Smooth muscle cell (in vitro differentiated cells): ENCODE results near the gene LARP1. TPM values are rescaled to one million over a fixed set of nuclear protein-coding genes. Genes with fewer than 3 reads are reported as not detected.

Experiments
- DNase-seq: peaks from one replicate; lab custom pipeline; 2025; ENCODE audit not compliant: unreplicated experiment; lab: John Stamatoyannopoulos, UW
- H2AFZ ChIP-seq: fragments of 200-600 bp; sonication (generic); 2 replicates; pipeline ENCODE4 v1.6.0; 2016; ENCODE audit warnings: antibody characterized with exemption, low read depth, mild to moderate bottlenecking
- H3F3A ChIP-seq: fragments of 200-600 bp; sonication (generic); 2 replicates; pipeline ENCODE4 v1.6.0; 2017; ENCODE audit warnings: antibody characterized with exemption, low read depth
- H3K27ac ChIP-seq: fragments of 200-600 bp; sonication (generic); 2 replicates; pipeline ENCODE4 v1.5.1; 2016; ENCODE audit warnings: low read depth, mild to moderate bottlenecking
- H3K27me3 ChIP-seq: fragments of 200-600 bp; sonication (generic); 2 replicates; pipeline ENCODE4 v1.6.1; 2016; ENCODE audit warnings: low read depth, mild to moderate bottlenecking
- H3K36me3 ChIP-seq: fragments of 200-600 bp; sonication (generic); 2 replicates; pipeline ENCODE4 v1.5.1; 2016; ENCODE audit warnings: low read depth
- H3K4me1 ChIP-seq: fragments of 200-600 bp; sonication (generic); 2 replicates; pipeline ENCODE4 v1.5.1; 2016; ENCODE audit warnings: low read depth
- H3K4me2 ChIP-seq: fragments of 200-600 bp; sonication (generic); 2 replicates; pipeline ENCODE4 v1.6.0; 2016; ENCODE audit warnings: mild to moderate bottlenecking
- H3K4me3 ChIP-seq: fragments of 200-600 bp; sonication (generic); 2 replicates; pipeline ENCODE4 v1.5.1; 2016; ENCODE audit warnings: mild to moderate bottlenecking
- H3K79me2 ChIP-seq: fragments of 200-600 bp; sonication (generic); 2 replicates; pipeline ENCODE4 v1.6.0; 2016; ENCODE audit warnings: low read depth, mild to moderate bottlenecking
- H3K9ac ChIP-seq: fragments of 200-600 bp; sonication (generic); 2 replicates; pipeline ENCODE4 v1.6.0; 2016; ENCODE audit warnings: low read depth
- H3K9me3 ChIP-seq: fragments of 200-600 bp; sonication (generic); replicated peaks from 2 replicates; pipeline ENCODE4 v1.5.1; 2016; ENCODE audit warnings: low read depth
- H4K20me1 ChIP-seq: fragments of 200-600 bp; sonication (generic); 2 replicates; pipeline ENCODE4 v1.6.0; 2016; ENCODE audit warnings: low read depth
- CTCF ChIP-seq: fragments of 200-600 bp; sonication (generic); IDR thresholded peaks from 2 replicates; pipeline ENCODE4 v1.5.1; 2017; ENCODE audit warnings: borderline replicate concordance, mild to moderate bottlenecking, antibody characterized with exemption; ENCODE audit not compliant: insufficient read depth, poor library complexity, severe bottlenecking
- WGBS: methylation state at CpG from one replicate; pipeline ENCODE4 v1.1.7; 2016; ENCODE audit warnings: low lambda C conversion rate; 5-methylcytosine and 5-hydroxymethylcytosine counted together
- polyA plus RNA-seq: library from polyadenylated mRNA; unstranded; fragments of >200 nt; fragmentation: Nextera tagmentation; extraction: Ambion mirVana; gene quantifications from 2 replicates; pipeline ENCODE4 v1.2.1, GENCODE V29; 2016
- total RNA-seq: library from RNA; depleted of rRNA; stranded (reverse); fragments of >200 nt; gene quantifications from 2 replicates; pipeline ENCODE4 v1.2.3, GENCODE V29; 2014

LARP1 gene
- total and polyA plus RNA-seq, 2 experiments from 2014 or later: 31.3 to 44.9 TPM

DNA sequence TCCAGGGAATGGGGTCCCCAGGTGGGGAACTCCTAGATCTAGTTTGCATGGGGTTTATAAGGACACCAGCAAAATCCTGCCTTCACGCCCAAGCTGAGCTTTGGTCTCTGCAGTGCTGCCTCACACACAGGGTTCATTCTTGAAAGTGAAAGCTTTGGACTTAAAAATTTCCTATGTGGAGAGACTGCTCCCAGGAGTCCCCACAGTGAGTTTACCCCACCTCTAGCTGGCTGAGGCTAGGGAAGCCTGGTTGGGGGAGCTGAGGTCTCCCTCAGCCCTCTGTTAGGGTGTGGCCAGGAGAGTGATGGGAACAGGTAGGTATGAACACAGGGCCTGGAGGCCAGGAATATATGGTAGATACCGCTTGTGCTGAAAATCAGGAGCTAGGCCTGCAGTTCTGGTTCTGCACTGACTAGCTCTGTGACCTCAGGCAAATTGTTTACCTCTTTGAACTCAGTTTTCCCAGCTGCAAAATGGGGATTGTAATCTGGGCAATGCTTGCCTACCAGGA, 41.5 kb upstream of the LARP1 start:
- 76% methylated on average over 2 of the region's 2 CpGs for WGBS
- H4K20me1 ChIP-seq: no peaks in the 10 kb centered on the region
- TF ChIP-seq CTCF: no peak
- DNase-seq: no peak
- H3K9ac ChIP-seq: no peak overlapping the region
- no peaks in the 10 kb centered on the region for H3K27me3 ChIP-seq
- H2AFZ ChIP-seq: no peak overlapping the region
- no peaks in the 10 kb centered on the region for H3K4me1 ChIP-seq
- H3K4me3 ChIP-seq: no peak overlapping the region
- H3K9me3 ChIP-seq: no peaks in the 10 kb centered on the region
- peak overlapping the region; percentile 31 for H3K4me2 ChIP-seq
- H3K79me2 ChIP-seq: no peaks in the 10 kb centered on the region
- H3K27ac ChIP-seq: no peak overlapping the region
- H3K36me3 ChIP-seq: no peaks in the 10 kb centered on the region
- H3F3A ChIP-seq: no peaks in the 10 kb centered on the region

- Histone ChIP-seq H4K20me1 (no peaks in the 10 kb centered on the region), H3F3A (no peaks in the 10 kb centered on the region), H3K4me3 (no peak overlapping the region), H3K4me1 (no peaks in the 10 kb centered on the region), H3K79me2 (no peaks in the 10 kb centered on the region), H3K36me3 (no peaks in the 10 kb centered on the region), H3K9ac (no peak overlapping the region), H2AFZ (no peak overlapping the region), H3K4me2 (peak overlapping the region; percentile 31), H3K27ac (no peak overlapping the region), H3K9me3 (no peaks in the 10 kb centered on the region), H3K27me3 (no peaks in the 10 kb centered on the region)
- 68% methylated on average over 10 of the region's 10 CpGs for WGBS
- TF ChIP-seq CTCF: no peak
- no peak for DNase-seq
Observed at GRCh38 chr5:154714266-154714986, 40.8 kb upstream of the LARP1 start.

DNA sequence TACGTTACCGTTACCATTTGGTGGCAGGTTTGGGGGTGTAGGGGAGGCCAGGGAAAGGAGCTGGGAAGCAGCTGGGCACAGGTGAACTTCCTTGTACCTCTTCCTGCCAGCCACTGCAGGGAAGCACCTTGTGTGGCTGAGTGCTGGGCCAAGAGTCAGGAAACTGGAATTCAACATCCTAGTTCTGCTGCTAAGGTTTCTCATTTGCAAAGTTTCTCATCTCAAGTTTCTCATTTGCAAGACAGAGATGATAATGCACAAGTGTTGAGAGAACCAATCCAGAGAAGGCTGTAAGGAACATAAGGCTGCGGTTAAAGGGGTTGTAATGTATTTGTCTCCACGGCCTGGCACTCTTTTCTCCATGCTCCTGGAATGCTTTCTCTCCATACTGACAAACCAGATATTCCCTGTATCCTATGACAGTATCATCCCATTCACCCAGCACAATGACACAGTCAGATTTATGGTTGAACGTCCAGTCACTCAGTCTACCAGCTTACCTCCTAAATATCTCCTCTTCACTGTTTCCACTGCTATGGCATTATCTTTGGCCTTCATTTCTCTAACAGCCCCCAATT, 33.6 kb upstream of the LARP1 start:
- no peak for DNase-seq
- Histone ChIP-seq H3K27ac (no peak overlapping the region), H3K4me3 (no peak overlapping the region), H3K36me3 (no peaks in the 10 kb centered on the region), H3K79me2 (no peaks in the 10 kb centered on the region), H3K9ac (no peak overlapping the region), H3F3A (no peaks in the 10 kb centered on the region), H3K4me1 (peaks cover 11% of the 10 kb centered on the region), H4K20me1 (no peaks in the 10 kb centered on the region), H3K9me3 (no peaks in the 10 kb centered on the region), H2AFZ (no peak overlapping the region), H3K4me2 (no peak overlapping the region), H3K27me3 (no peaks in the 10 kb centered on the region)
- WGBS: 47% methylated on average over 5 of the region's 5 CpGs
- no peak for TF ChIP-seq CTCF
